A673 (cell line): ENCODE measurements around the gene BTBD18. TPM values are rescaled to one million over a fixed set of nuclear protein-coding genes. Genes with fewer than 3 reads are reported as not detected.

Experiments
- BruUV-seq: library from RNA; stranded (reverse); fragments of 400-500 nt; replicated peaks from 2 replicates; lab custom pipeline; 2021; lab: Mats Ljungman, UMichigan
- CTCF ChIA-PET: fragments of 300-600 bp; sonication (Branson Sonifier 250); formaldehyde crosslinking; loops from one replicate; lab custom pipeline; 2022; ENCODE audit warnings: antibody characterized with exemption; lab: Charles Lee
- POLR2A ChIA-PET: fragments of 300-600 bp; sonication (Branson Sonifier 250); formaldehyde crosslinking; loops from one replicate; lab custom pipeline; 2022; ENCODE audit warnings: antibody characterized with exemption; ENCODE audit not compliant: low non-redundant PET; lab: Charles Lee
- DNase-seq: peaks from one replicate; pipeline ENCODE4 v3.0.0-alpha.2; 2015; ENCODE audit warnings: low spot score
- H3K27ac ChIP-seq: fragments of 200-600 bp; sonication (generic); 2 replicates; pipeline ENCODE4 v1.5.1; 2016; ENCODE audit warnings: mixed run types, low read depth, mild to moderate bottlenecking, mixed read lengths, antibody characterized with exemption, low read length; ENCODE audit not compliant: poor library complexity, severe bottlenecking
- H3K27me3 ChIP-seq: fragments of 200-600 bp; sonication (generic); replicated peaks from 2 replicates; pipeline ENCODE4 v1.6.1; 2017; ENCODE audit warnings: mixed run types, low read depth, mild to moderate bottlenecking, mixed read lengths, antibody characterized with exemption, low read length; ENCODE audit not compliant: insufficient read depth, poor library complexity
- H3K36me3 ChIP-seq: fragments of 200-600 bp; sonication (generic); 2 replicates; pipeline ENCODE4 v1.6.1; 2016; ENCODE audit warnings: mixed run types, mild to moderate bottlenecking, mixed read lengths, antibody characterized with exemption, low read length; ENCODE audit not compliant: insufficient read depth, poor library complexity, severe bottlenecking
- H3K4me1 ChIP-seq: fragments of 200-600 bp; sonication (generic); 2 replicates; pipeline ENCODE4 v1.6.1; 2017; ENCODE audit warnings: mixed run types, mild to moderate bottlenecking, mixed read lengths, antibody characterized with exemption, low read length; ENCODE audit not compliant: insufficient read depth, poor library complexity, severe bottlenecking
- H3K4me3 ChIP-seq: fragments of 200-600 bp; sonication (generic); 2 replicates; pipeline ENCODE4 v1.5.1; 2016; ENCODE audit warnings: low read depth, mixed run types, mild to moderate bottlenecking, mixed read lengths, low read length; ENCODE audit not compliant: poor library complexity, severe bottlenecking
- H3K9me3 ChIP-seq: fragments of 200-600 bp; sonication (generic); 2 replicates; pipeline ENCODE4 v1.6.1; 2016; ENCODE audit warnings: mixed run types, low read depth, mild to moderate bottlenecking, mixed read lengths, antibody characterized with exemption, low read length; ENCODE audit not compliant: poor library complexity, severe bottlenecking
- CTCF ChIP-seq: fragments of 300-800, 200-600 bp; sonication (generic); conservative IDR thresholded peaks from 2 replicates; pipeline ENCODE4 v1.5.1; 2017; ENCODE audit warnings: low read depth, mild to moderate bottlenecking, antibody characterized with exemption, low read length, moderate library complexity, mixed read lengths
- EZH2 ChIP-seq: fragments of 200-600 bp; sonication (generic); IDR thresholded peaks from 2 replicates; pipeline ENCODE4 v1.6.1; 2017; ENCODE audit warnings: borderline replicate concordance, low read depth, mild to moderate bottlenecking, mixed read lengths, antibody characterized with exemption, low read length; ENCODE audit not compliant: poor library complexity, severe bottlenecking
- intact Hi-C: fragments of 100-400 bp; cut with micrococcal nuclease; formaldehyde crosslinking; loops from one replicate; pipeline ENCODE4 v1.10.0; 2022; ENCODE audit not compliant: unreplicated experiment
- total RNA-seq: library from RNA; stranded (reverse); gene quantifications from 2 replicates; pipeline ENCODE4 v1.2.3, GENCODE V29; 2021

Gene BTBD18
- total RNA-seq, 1 experiment from 2014 or later: not detected

GRCh38 chr11:57787920-57788702 lies 36.5 kb upstream of the BTBD18 start:
- Histone ChIP-seq H3K27ac (peak overlapping the region; percentile 0), H3K9me3 (no peaks in the 10 kb centered on the region), H3K4me3 (no peak overlapping the region), H3K27me3 (no peaks in the 10 kb centered on the region), H3K36me3 (no peaks in the 10 kb centered on the region), H3K4me1 (peaks cover 47% of the 10 kb centered on the region)
- intact Hi-C loops: no loop called here
- no peak for DNase-seq
- CTCF ChIA-PET: no interaction called here
- POLR2A ChIA-PET: no interaction called here
- BruUV-seq: no TSS peak
- no peak for TF ChIP-seq EZH2
- no peak for TF ChIP-seq CTCF

GRCh38 chr11:57787006-57787604 lies 35.5 kb upstream of the BTBD18 start:
- Histone ChIP-seq H3K4me1 (peaks cover 38% of the 10 kb centered on the region), H3K27ac (peak overlapping the region; percentile 1), H3K9me3 (no peaks in the 10 kb centered on the region), H3K4me3 (no peak overlapping the region), H3K36me3 (no peaks in the 10 kb centered on the region), H3K27me3 (no peaks in the 10 kb centered on the region)
- intact Hi-C loops: no loop called here
- DNase-seq: no peak
- TF ChIP-seq CTCF (no peak), EZH2 (no peak)
- ChIA-PET POLR2A (no interaction called here), CTCF (no interaction called here)
- BruUV-seq: no TSS peak

- DNase-seq: no peak
- intact Hi-C loops: no loop called here
- POLR2A ChIA-PET: no interaction called here
- Histone ChIP-seq H3K27ac (peak overlapping the region; percentile 1), H3K9me3 (no peaks in the 10 kb centered on the region), H3K36me3 (no peaks in the 10 kb centered on the region), H3K4me1 (peaks cover 38% of the 10 kb centered on the region), H3K4me3 (no peak overlapping the region), H3K27me3 (no peaks in the 10 kb centered on the region)
- CTCF ChIA-PET: interaction anchor here (0.6 kb wide), 1 partner anchor 31 kb away, joined by 5 read pairs; no protein-coding TSS in a partner anchor
- no TSS peak for BruUV-seq
- TF ChIP-seq EZH2: no peak
- TF ChIP-seq CTCF: no peak
Observed at GRCh38 chr11:57786436-57786835, 34.8 kb upstream of the BTBD18 start.
